ENCODE results near the gene ADGRD2.

GRCh38 chr9:124467410-124468060, 17.3 kb downstream of the ADGRD2 start:
- no peak for TF ChIP-seq CTCF (IDR thresholded peaks at IDR 0.05; ENCODE audit: low read depth, low read length, missing input control)
- TF ChIP-seq ATF3 (IDR thresholded peaks at IDR 0.05), result no peak
- TF ChIP-seq SP1 (IDR thresholded peaks at IDR 0.05), result no peak
- TF ChIP-seq REST (IDR thresholded peaks at IDR 0.05), result no peak
- no peak for TF ChIP-seq GABPA (IDR thresholded peaks at IDR 0.05 in 1 of 2, conservative IDR thresholded peaks at IDR 0.05 in 1 of 2)
- no peak for TF ChIP-seq MAX (IDR thresholded peaks at IDR 0.05)
- no peak for TF ChIP-seq EGR1 (IDR thresholded peaks at IDR 0.05; ENCODE audit: low read depth in 2 of 2)
- TF ChIP-seq TAF1 (conservative IDR thresholded peaks at IDR 0.05), result no peak
- TF ChIP-seq JUND (IDR thresholded peaks at IDR 0.05), result no peak
- no peak for TF ChIP-seq YY1 (IDR thresholded peaks at IDR 0.05)
- no peak for TF ChIP-seq RAD21 (IDR thresholded peaks at IDR 0.05)
- TF ChIP-seq HNF4G (IDR thresholded peaks at IDR 0.05), result no peak
- TF ChIP-seq NR2F2 (IDR thresholded peaks at IDR 0.05), result no peak
